GM18505 (cell line): ENCODE results near the gene SLC12A3.
A peak's percentile ranks its signal among the peaks of the same experiment; 100 is the strongest.

ENCODE experiments used
- ATAC-seq: cut with Tn5 transposase; IDR thresholded peaks from one replicate; pipeline ENCODE4 v1.9.1; 2021; ENCODE audit not compliant: unreplicated experiment
- POLR2A ChIP-seq: IDR thresholded peaks from 4 replicates; pipeline ENCODE4 v1.6.1; 2011; ENCODE audit warnings: borderline replicate concordance; ENCODE audit not compliant: insufficient read depth, insufficient read length; ENCODE audit errors: extremely low read depth

SLC12A3 gene

DNA sequence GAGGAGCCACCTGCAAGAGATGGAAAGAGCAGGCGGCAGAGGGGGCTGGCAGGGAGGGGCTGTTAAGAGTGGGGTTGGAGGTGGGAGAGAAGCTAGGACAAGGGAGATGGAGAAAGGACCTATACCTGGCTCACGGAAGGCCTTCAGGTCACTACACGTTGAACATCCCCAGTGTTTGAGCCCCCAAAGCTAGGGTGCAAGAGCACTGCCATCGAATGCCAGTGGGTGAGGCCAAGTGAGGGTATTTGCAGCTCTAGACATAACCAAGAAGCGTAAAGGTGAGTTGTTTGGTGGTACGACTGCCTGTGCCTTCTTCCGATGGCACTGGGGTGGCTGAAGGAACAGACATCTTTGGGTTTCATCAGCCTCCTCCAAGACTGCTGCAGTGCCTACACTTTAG lies 49.9 kb downstream of the SLC12A3 start:
- TF ChIP-seq POLR2A = no peak
- no peak for ATAC-seq

DNA sequence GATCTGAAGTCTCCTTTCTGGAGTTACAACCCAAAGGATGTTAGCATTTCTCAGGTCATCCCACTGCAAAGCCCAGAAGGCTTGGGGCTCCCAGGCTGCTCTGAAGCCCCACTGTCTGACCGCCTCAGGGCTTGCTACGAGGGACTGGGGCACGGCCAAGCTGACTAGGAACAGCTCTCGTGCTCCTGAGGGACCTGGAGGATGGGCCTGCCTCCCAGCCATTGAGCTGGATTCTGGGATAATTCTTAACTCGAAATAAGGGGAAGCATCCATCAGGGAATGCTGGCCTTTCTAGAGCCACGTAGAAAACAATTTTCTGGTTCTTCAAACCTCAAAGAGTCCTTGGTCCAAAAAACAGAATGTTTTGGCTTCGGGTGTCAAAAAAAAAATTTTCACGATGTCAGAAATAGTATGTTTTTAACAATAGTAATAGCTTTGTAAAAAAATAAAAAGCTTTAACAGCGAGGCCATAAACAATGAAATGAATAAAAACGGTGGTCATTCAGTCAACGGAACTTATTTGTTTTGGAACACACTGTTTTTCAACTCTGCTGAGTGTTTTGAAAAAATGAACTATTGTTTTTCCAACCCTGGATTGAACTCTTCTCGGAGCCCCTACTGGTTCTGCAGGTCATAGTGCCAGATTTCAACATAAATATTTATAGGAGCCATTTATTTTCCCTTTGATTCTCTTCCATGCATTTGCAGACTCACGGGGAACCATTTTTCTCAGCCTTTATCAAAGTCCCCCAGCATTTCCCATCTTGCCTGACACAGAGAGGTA lies 50.5 kb downstream of the SLC12A3 start:
- no peak for TF ChIP-seq POLR2A
- ATAC-seq = no peak

DNA sequence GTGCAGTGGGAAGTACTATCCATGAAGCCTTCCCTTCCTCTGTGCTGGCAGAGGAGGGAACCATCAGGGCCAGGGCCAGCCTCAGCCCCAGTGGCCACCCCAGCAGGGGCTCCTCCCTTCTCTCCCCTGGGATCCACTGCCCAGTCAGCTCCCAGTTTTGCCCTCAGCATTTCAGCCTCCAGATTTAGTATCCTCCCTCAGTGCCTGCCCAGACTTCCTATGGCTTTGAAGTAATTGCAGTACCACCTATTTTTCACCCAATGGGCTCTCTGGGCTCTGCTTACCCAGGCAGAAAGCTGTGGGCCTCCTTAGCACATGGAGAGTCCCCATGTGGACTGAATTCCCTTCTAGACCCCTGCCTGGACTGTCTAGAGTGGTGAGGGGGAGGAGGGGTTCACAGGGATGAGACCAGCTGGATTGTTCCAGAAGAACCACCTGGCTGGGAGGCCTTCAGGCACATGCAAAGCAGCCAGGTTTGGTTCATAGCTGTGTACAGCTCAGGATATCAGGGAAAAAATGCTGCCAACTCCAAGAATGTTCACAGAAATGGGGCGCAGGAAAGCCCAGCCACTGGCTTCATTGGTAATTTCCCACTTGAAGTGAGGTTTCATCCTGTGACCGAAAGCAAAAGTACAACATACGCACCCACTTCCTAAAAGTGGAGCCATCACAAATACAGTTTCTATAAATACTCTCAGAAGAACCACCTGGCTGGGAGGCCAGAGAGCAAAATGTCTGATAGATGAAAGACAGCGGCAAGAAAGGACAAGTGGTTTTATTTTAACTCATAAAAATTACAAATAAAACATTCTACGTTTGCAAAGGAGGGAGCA lies 51.8 kb downstream of the SLC12A3 start:
- peak; percentile 60 for ATAC-seq

DNA sequence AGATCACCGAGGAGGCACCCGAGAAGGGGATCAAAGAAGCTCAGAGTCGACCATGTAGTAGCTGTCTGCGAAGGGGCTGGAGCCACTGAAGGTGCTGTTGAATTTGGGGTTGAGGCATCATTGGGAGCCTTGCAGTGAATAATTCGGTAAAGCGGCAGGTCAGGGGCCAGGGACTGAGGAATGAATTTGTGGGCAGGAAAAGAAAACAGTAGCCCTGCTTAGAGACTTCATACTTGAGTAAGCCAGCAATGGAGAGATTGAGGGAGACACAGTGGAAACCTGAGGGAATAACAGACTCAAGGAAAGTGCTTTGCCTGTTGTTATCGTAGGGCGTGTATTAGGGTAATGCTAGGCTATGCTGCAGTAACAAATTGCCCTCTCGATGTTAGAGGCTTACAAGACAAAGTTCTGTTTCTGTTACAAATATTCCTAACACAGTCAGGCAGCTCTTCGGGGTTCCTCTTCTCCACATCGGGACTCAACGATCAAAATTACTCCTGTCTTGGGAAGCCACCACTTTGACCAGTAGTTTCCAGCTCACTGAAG lies 53.5 kb downstream of the SLC12A3 start:
- no peak for TF ChIP-seq POLR2A
- ATAC-seq = no peak

More for the DNA sequence above, 51.8 kb downstream of the SLC12A3 start:
- no peak for TF ChIP-seq POLR2A

DNA sequence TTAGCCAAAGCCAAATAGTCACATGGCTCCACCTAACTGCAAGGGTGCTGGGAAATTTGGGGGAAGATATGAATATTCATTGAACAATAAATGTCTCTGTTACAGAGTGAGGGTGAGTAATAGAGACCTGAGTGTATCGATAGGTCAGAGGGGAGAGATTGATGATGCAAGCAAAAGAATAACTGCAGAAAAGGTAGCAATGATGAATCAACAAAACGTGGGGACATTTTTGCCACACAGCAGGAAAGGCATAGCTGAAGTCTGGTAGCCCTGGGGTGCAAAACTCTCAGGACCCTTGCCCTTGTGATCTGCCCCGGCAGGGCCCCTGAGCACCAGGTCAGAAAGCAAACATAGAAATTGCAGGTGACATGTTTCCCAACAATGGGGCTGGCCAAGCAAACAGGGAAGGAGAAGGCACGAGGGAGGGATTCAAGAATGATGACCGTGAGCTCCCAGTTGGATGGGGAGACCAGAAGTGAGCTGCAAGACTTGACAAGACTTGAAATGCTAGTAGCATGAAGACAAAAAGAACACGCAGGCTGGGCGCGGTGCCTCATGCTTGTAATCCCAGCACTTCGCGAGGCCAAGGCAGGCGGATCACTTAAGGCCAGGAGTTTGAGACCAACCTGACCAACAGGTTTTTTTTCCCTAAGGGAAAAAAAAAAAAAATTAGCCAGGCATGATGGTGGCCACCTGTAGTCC lies 54.2 kb downstream of the SLC12A3 start:
- no peak for TF ChIP-seq POLR2A
- ATAC-seq = no peak

DNA sequence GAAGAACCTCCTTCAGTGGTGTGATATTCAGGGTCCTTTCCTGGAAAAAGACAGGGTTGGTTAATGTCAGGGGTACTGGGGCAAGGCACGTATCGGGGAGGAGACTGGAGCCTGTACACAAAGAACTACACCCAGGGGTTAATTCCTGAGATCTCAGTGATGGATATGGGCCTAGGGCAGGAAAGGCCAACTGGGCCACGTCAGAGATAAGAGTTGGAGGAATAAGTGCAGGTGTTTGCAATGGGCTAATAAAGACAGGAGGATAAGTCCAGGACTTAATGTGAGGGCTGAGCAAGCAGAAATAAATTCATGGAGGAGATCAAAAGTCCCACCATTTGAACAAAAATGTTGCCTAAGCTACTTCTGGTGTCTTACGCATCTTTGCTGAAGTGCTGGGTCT lies 56.6 kb downstream of the SLC12A3 start:
- no peak for ATAC-seq
- no peak for TF ChIP-seq POLR2A

DNA sequence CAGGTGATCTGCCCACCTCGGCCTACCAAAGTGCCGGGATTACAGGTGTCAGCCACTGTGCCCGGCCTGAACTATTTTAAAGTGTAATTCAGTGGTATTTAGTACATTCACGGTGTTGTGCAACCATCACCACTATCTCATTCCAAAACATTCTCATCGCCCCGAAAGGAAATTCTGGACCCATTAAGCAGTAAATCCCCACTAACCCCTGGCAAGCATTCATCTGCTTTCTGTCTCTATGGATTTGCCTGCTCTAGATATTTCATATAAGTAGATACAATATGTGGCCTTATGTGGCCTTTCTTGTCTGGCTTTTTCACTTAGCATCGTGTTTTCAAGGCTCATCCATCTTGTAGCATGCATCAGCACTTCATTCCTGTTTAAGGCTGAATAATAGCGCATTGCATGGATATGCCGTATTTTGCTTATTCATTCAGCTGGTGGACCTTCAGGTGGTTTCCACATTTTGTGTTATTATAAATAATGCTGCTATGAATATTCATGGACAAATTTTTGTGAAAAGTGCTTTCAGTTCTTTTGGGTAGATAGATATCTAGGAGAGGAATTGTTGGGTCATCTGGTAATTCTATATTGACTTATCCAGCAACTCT lies 58.6 kb downstream of the SLC12A3 start:
- no peak for TF ChIP-seq POLR2A
- no peak for ATAC-seq

DNA sequence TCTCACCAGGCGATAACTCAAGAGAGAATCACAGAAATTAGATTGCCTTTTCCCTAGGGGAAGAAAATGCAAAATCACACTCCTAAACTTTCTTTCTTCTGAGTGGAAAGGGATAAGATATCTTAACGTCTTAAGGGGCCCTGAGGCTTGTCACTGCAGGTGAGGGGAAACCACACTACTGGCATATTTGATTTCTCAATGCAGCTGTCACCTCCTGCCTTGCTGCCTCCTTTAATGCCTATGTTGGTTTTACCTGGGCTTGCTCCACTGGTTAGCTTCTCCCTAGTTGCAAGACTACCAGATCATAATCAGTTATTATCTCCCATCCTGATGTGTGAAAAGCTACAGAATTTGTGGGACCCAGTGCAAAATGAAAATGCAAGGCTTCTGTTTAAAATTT lies 62.5 kb downstream of the SLC12A3 start:
- ATAC-seq = no peak
- TF ChIP-seq POLR2A = no peak

DNA sequence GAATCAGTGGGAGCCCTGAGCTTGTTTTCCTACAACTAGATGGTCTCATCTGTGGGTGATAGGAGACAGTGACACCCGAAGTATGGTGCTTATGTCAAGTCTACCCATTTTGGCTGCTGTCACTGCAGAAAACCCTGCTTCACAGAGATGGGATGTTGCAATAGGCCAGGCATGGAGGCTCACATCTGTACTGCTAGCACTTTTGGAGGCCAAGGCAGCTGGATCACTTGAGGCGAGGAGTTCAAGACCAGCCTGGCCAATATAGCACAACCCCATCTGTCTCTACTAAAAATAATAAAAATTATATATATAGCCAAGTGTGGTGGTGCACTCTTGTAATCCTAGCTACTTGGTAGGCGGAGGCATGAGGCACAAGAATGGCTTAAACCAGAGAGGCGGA lies 64.6 kb downstream of the SLC12A3 start:
- TF ChIP-seq POLR2A = no peak
- ATAC-seq = no peak

DNA sequence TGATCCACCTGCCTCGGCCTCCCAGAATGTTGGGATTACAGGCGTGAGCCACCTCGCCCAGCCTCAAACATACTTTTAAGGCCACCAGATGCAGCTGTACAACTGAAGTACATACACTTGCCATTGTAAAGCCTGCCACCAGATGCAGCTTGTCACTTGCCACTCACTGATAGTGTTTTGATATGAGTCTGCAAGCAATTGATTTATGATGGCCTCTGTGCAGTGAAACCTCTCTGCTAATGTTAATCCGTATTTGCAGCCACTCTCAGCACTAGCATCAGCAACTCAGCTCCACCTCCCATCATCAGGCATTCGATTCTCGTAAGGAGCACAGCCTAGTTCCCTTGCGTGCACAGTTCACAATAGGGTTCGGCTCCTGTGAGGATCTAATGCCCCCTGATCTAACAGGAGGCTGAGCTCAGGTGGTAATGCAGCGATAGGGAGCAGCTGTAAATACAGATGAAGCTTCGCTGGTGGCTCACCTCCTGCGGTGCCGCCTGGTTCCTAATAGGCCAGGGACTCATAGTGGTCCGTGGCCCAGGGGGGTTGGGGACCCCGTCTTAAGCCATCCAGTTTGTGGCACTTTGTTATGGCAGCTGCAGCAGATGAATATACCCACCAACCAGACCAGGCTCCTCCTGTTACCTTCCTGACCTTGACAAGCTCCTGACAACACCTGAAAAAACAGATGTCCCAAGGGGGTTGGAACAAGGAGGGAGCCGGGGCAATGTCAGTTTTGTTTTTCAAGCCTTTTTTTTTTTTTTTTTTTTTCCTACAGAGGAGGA lies 65.7 kb downstream of the SLC12A3 start:
- TF ChIP-seq POLR2A = no peak
- ATAC-seq = no peak

DNA sequence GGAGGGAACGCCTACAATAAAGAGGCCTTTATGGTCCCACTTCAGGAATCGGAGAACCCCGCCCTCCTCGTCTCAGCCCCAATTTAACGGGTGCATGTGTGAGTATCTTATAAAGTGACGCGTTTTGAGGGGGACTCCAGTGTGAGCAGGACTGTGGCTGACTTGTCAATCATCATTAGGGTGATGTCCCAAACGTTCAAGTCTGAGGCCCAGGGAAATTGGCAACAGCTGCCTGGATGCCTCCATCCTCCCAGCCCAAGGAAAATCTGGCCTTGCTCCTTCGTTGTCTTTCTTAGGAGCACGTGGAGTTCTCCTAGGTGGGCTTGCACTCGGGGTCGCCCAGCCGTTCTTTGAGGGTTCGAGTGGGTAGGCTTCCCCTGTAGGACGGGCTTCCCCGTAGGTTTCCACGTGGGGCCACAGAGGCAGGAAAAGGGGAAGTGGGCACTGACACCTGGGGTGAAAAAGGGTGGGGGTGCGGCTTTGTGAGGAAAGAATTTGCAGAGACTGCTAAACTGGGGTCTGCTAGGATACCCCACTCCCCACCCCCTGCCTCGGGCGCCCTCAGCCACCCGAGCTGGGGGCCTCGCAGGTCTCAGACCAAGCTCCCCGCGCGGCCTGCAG lies 66.4 kb downstream of the SLC12A3 start:
- TF ChIP-seq POLR2A = no peak
- peak; percentile 43 for ATAC-seq
